Adrenal gland (tissue), 12 donors: ENCODE measurements around the gene BBS9. TPM values are rescaled to one million over a fixed set of nuclear protein-coding genes. Genes with fewer than 3 reads are reported as not detected.
A peak's percentile ranks its signal among the peaks of the same experiment; 100 is the strongest.

Experiments
- DNase-seq, 7 donors: peaks; one replicate each; pipeline ENCODE4 v3.0.0-alpha.2; 2019 to 2020
- H3K27ac ChIP-seq, 5 donors: fragments of 200-600 bp; sonication (generic) in 4 of 5; 1 replicate in 3 of 5; 2 replicates in 2 of 5; pipeline versions ENCODE4 v1.5.1 to v1.8.0; 2016 to 2020; ENCODE audit warnings: mild to moderate bottlenecking in 1 of 5
- H3K27me3 ChIP-seq: fragments of 200-600 bp; 2 replicates; pipeline ENCODE4 v1.8.0; 2021
- H3K36me3 ChIP-seq, 2 donors: fragments of 200-600 bp; replicated peaks in 1 of 2; 1 replicate in 1 of 2; 2 replicates in 1 of 2; pipeline versions ENCODE4 v1.5.1 to v1.8.0; 2018 to 2022
- H3K4me1 ChIP-seq, 2 donors: fragments of 200-600 bp; replicated peaks in 1 of 2; 1 replicate in 1 of 2; 2 replicates in 1 of 2; pipeline versions ENCODE4 v1.5.1 to v1.8.0; 2018 to 2021
- H3K4me3 ChIP-seq, 4 donors: fragments of 200-600 bp; sonication (generic) in 3 of 4; one replicate each; pipeline ENCODE4 v1.5.1; 2016 to 2018
- H3K9me3 ChIP-seq, 3 donors: fragments of 200-600 bp; sonication (generic) in 1 of 3; replicated peaks in 1 of 3; 1 replicate in 2 of 3; 2 replicates in 1 of 3; pipeline versions ENCODE4 v1.5.1 to v1.8.0; 2016 to 2021
- POLR2A ChIP-seq, 2 donors: fragments of 450-650 bp; IDR thresholded peaks; one replicate each; pipeline ENCODE4 v1.6.1; 2017; ENCODE audit warnings: antibody characterized with exemption in 2 of 2, mild to moderate bottlenecking in 2 of 2, moderate library complexity in 1 of 2
- WGBS, 4 donors: extraction: QIAGEN DNeasy Blood & Tissue Kit in 2 of 4; methylation state at CpG; one replicate each; pipeline versions ENCODE4 v1.1.5 to v1.1.7; 2013 to 2017; 5-methylcytosine and 5-hydroxymethylcytosine counted together
- intact Hi-C, 2 donors: fragments of 100-400 bp; cut with DNase I; formaldehyde crosslinking; loops; one replicate each; pipeline versions ENCODE4 v1.14.1 to v1.15.0; 2022 to 2023
- polyA plus RNA-seq, 3 donors: library from polyadenylated mRNA; stranded (reverse); fragments of 200-250 nt in 2 of 3; fragments of 350-450 nt in 1 of 3; fragmentation: Illumina TruSeq in 1 of 3; extraction: RNeasy Lipid Tissue Mini Kit (QIAGEN cat#74804) in 1 of 3; gene quantifications; one replicate each; pipeline ENCODE4 v1.2.3, GENCODE V29; 2013 to 2014
- total RNA-seq, 9 donors: library from RNA; depleted of rRNA in 4 of 9; stranded (reverse); fragments of >200 nt in 4 of 9; fragments of 120-200 nt in 1 of 9; fragmentation: NEBNext Ultra II Directional in 1 of 9; extraction: Animal tissue kit (Norgen Biotek cat#: 25700) in 1 of 9; gene quantifications; one replicate each; pipeline versions ENCODE4 v1.1.0 to v1.2.4, GENCODE V29; 2013 to 2023
- TF ChIP-seq, protein P1 (sequence below), 6 experiments: fragments of 450-650 bp in 4 of 6; fragments of 200-600 bp in 2 of 6; sonication (generic) in 1 of 6; IDR thresholded peaks; 1 replicate in 5 of 6; 2 replicates in 1 of 6; pipeline versions ENCODE4 v1.5.1 to v1.8.0; 2016 to 2021; ENCODE audit warnings: antibody characterized with exemption in 6 of 6, mild to moderate bottlenecking in 2 of 6, moderate library complexity in 1 of 6
- donor health status: healthy with polysubstance abuse.
- donor health status: Bipolar disorder and iron deficiency.
- donor health status: DM: yes; HTN: yes; CAD: no.
- donor health status: DM: no; HTN: no; CAD: no.
- donor health status: DM: no; HTN: no; CAD: no.
- donor health status: DM: yes; HTN: yes; CAD: no.

Gene BBS9
- total and polyA plus RNA-seq, 12 donors: 5.6 to 39.4 (median 21.7) TPM

- intact Hi-C loops: no loop called here
- no peak for DNase-seq
- no peaks in the 10 kb centered on the region for H3K4me1 ChIP-seq
- no peaks in the 10 kb centered on the region for H3K27me3 ChIP-seq
- no peaks in the 10 kb centered on the region for H3K9me3 ChIP-seq
- TF ChIP-seq, protein P1, sequence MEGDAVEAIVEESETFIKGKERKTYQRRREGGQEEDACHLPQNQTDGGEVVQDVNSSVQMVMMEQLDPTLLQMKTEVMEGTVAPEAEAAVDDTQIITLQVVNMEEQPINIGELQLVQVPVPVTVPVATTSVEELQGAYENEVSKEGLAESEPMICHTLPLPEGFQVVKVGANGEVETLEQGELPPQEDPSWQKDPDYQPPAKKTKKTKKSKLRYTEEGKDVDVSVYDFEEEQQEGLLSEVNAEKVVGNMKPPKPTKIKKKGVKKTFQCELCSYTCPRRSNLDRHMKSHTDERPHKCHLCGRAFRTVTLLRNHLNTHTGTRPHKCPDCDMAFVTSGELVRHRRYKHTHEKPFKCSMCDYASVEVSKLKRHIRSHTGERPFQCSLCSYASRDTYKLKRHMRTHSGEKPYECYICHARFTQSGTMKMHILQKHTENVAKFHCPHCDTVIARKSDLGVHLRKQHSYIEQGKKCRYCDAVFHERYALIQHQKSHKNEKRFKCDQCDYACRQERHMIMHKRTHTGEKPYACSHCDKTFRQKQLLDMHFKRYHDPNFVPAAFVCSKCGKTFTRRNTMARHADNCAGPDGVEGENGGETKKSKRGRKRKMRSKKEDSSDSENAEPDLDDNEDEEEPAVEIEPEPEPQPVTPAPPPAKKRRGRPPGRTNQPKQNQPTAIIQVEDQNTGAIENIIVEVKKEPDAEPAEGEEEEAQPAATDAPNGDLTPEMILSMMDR (IDR thresholded peaks at IDR 0.05): no peak
- no peak for TF ChIP-seq POLR2A (IDR thresholded peaks at IDR 0.05)
- 92 to 98% (median 95%) methylated on average over 3 of the region's 3 CpGs for WGBS, 4 donors
- no peak overlapping the region for H3K4me3 ChIP-seq
- H3K27ac ChIP-seq: no peak overlapping the region
- no peaks in the 10 kb centered on the region for H3K36me3 ChIP-seq
Measured at GRCh38 chr7:33118383-33118782, 11.0 kb upstream of the BBS9 start.

GRCh38 chr7:33127085-33127484 lies 2.3 kb upstream of the BBS9 start:
- no peak for DNase-seq
- no peak overlapping the region for H3K4me3 ChIP-seq
- H3K9me3 ChIP-seq: no peaks in the 10 kb centered on the region
- peaks cover 0 to 21% of the 10 kb centered on the region in 2 donors for H3K4me1 ChIP-seq
- 58 to 78% (median 65%) methylated on average over 2 of the region's 2 CpGs for WGBS, 4 donors
- intact Hi-C loops: no loop called here
- no peak for TF ChIP-seq POLR2A (IDR thresholded peaks at IDR 0.05)
- TF ChIP-seq, protein P1 (IDR thresholded peaks at IDR 0.05): no peak
- H3K27ac ChIP-seq: no peak overlapping the region
- no peaks in the 10 kb centered on the region for H3K27me3 ChIP-seq
- no peaks in the 10 kb centered on the region for H3K36me3 ChIP-seq

- DNase-seq: no peak
- H3K36me3 ChIP-seq: no peaks in the 10 kb centered on the region
- H3K4me1 ChIP-seq: peaks cover 0 to 21% of the 10 kb centered on the region in 2 donors
- TF ChIP-seq, protein P1 (IDR thresholded peaks at IDR 0.05): no peak
- no peak for TF ChIP-seq POLR2A (IDR thresholded peaks at IDR 0.05)
- WGBS, 4 donors: 0 to 2% (median 0%) methylated on average over 3 of the region's 3 CpGs
- H3K9me3 ChIP-seq: no peaks in the 10 kb centered on the region
- peak overlapping the region; percentile 51 to 88 (median 80) for H3K27ac ChIP-seq
- peak overlapping the region; percentile 61 to 72 (median 70) for H3K4me3 ChIP-seq
- intact Hi-C loops: no loop called here
- no peaks in the 10 kb centered on the region for H3K27me3 ChIP-seq
Measured at GRCh38 chr7:33128631-33128989, 754 bp upstream of the BBS9 start.

DNA sequence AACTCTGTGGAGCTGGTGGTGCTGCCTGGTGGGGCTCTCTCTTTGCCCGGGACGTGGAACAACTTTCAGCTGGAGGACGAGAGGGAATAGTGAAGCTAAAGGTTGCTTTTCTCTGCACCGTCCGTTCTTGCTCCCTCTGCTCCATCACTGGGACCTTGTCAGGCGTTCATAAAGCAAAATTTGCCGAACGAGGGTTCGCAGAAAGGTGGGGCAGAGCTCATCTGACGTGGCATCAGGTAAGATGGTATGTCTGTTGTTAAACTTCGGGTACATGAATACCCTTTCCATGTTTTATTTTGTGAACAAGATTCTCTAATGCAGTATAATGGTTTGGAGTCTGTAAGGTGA lies 416 bp downstream of the BBS9 start:
- Histone ChIP-seq H3K27me3 (no peaks in the 10 kb centered on the region), H3K4me3 (peak overlapping the region; percentile 61 to 72 (median 70)), H3K4me1 (peaks cover 0 to 21% of the 10 kb centered on the region in 2 donors), H3K36me3 (no peaks in the 10 kb centered on the region), H3K9me3 (no peaks in the 10 kb centered on the region), H3K27ac (peak overlapping the region in 3 of 5 donors; percentile 80 to 88 (median 83))
- DNase-seq: peak in 1 of 7 donors; percentile 16
- intact Hi-C loops: no loop called here
- 0 to 1% (median 0%) methylated on average over 11 of the region's 11 CpGs for WGBS, 4 donors
- no peak for TF ChIP-seq POLR2A (IDR thresholded peaks at IDR 0.05)
- TF ChIP-seq, protein P1 (IDR thresholded peaks at IDR 0.05): no peak
